ENCODE data around the gene GPC6.

GRCh38 chr13:93859716-93860115, 633.1 kb downstream of the GPC6 start:
- TF ChIP-seq CTCF (IDR thresholded peaks at IDR 0.05) (no peak), EZH2phosphoT487 (IDR thresholded peaks at IDR 0.05) (no peak), EZH2 (IDR thresholded peaks at IDR 0.05) (no peak)

Data from neural progenitor cell (in vitro differentiated cells).